Brain microvascular endothelial cell (primary cell): ENCODE data around the gene TPD52L3.

ENCODE experiments used
- DNase-seq: peaks from one replicate; pipeline ENCODE4 v3.0.0-alpha.2; 2020
- H3K27ac ChIP-seq: fragments of 250-450 bp; sonication (Bioruptor Pico); 2 replicates; pipeline ENCODE4 v1.5.1; 2020; ENCODE audit warnings: mild to moderate bottlenecking, moderate library complexity
- H3K27me3 ChIP-seq: fragments of 250-450 bp; sonication (Bioruptor Pico); replicated peaks from 2 replicates; pipeline ENCODE4 v1.5.1; 2020; ENCODE audit warnings: mild to moderate bottlenecking
- H3K36me3 ChIP-seq: fragments of 250-450 bp; sonication (Bioruptor Pico); replicated peaks from 2 replicates; pipeline ENCODE4 v1.5.1; 2020; ENCODE audit warnings: mild to moderate bottlenecking
- H3K4me3 ChIP-seq: 2 replicates; pipeline ENCODE4 v1.5.1; 2011; ENCODE audit warnings: low read depth, mild to moderate bottlenecking, control low read depth, low read length, moderate library complexity
- in situ Hi-C: cut with HindIII; loops from 2 replicates; pipeline ENCODE4 v1.10.0; 2017; ENCODE audit warnings: low sequenced_read_pairs, low pct_ligation_motif_present
- TF ChIP-seq, protein P1 (sequence below): IDR thresholded peaks from 2 replicates; pipeline ENCODE4 v1.5.1; 2011; ENCODE audit warnings: low read depth, mild to moderate bottlenecking, moderate library complexity, low read length, control low read depth, inconsistent platforms; ENCODE audit errors: missing control alignments

The TPD52L3 gene

DNA sequence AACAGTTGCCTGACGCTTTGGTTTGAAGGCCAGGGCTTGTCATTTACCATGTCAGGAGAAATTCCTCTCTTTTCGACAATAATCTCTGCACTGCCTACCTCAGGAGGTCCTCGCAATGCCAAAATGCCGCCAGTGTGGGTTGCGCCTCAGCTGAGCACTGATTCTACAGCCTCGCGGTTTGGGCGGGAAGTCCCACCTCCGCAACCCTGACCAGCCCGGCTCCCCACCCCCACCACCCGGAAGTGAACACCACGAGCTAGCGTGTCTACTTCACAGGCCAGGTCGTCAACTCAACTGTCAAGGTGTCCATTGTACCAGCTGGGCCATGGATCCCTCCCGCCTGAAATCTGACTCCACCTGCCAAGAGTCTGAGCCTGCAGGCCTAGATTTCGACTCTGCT, at the start of gene TPD52L3:
TSS of gene TPD52L3 (plus strand) at position 273 of the 400 bp plus-strand sequence. CDS start 221 bp downstream, outside the sequence.
- Histone ChIP-seq H3K27ac (no peak within 1 kb of the TSS), H3K27me3 (no peaks in the 10 kb centered on the region), H3K36me3 (no peaks in the 10 kb centered on the region), H3K4me3 (no peak within 1 kb of the TSS)
- no peak for DNase-seq
- TF ChIP-seq, protein P1, sequence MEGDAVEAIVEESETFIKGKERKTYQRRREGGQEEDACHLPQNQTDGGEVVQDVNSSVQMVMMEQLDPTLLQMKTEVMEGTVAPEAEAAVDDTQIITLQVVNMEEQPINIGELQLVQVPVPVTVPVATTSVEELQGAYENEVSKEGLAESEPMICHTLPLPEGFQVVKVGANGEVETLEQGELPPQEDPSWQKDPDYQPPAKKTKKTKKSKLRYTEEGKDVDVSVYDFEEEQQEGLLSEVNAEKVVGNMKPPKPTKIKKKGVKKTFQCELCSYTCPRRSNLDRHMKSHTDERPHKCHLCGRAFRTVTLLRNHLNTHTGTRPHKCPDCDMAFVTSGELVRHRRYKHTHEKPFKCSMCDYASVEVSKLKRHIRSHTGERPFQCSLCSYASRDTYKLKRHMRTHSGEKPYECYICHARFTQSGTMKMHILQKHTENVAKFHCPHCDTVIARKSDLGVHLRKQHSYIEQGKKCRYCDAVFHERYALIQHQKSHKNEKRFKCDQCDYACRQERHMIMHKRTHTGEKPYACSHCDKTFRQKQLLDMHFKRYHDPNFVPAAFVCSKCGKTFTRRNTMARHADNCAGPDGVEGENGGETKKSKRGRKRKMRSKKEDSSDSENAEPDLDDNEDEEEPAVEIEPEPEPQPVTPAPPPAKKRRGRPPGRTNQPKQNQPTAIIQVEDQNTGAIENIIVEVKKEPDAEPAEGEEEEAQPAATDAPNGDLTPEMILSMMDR, result no peak
- in situ Hi-C loops, result no loop called here

GRCh38 chr9:6301858-6302257, 26.3 kb upstream of the TPD52L3 start:
- no peak for DNase-seq
- TF ChIP-seq, protein P1, result no peak
- no peaks in the 10 kb centered on the region for H3K36me3 ChIP-seq
- in situ Hi-C loops, result no loop called here
- H3K27me3 ChIP-seq, result no peaks in the 10 kb centered on the region
- no peak overlapping the region for H3K27ac ChIP-seq
- H3K4me3 ChIP-seq, result no peak overlapping the region

DNA sequence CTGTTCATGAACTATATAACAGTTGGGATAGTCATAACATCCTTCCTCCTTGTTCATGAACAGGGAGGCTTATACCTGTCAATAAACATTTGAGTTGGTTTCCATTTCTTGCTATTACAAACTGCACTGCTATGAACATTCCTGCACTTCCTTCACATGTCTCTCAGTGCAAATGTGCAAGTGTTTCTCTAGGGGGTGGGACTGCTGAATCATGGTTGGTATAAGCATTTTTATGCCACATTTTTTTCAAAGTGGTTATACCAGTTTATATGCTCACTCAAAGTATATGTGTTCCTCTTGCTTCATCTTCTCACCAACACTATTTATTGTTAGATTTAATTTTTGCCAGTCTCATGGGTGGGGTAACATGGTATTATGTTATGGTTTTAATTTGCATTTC, 25.8 kb upstream of the TPD52L3 start:
- TF ChIP-seq, protein P1, result no peak
- Histone ChIP-seq H3K27me3 (no peaks in the 10 kb centered on the region), H3K27ac (no peak overlapping the region), H3K36me3 (no peaks in the 10 kb centered on the region), H3K4me3 (no peak overlapping the region)
- in situ Hi-C loops, result no loop called here
- DNase-seq, result peak; percentile 7

DNA sequence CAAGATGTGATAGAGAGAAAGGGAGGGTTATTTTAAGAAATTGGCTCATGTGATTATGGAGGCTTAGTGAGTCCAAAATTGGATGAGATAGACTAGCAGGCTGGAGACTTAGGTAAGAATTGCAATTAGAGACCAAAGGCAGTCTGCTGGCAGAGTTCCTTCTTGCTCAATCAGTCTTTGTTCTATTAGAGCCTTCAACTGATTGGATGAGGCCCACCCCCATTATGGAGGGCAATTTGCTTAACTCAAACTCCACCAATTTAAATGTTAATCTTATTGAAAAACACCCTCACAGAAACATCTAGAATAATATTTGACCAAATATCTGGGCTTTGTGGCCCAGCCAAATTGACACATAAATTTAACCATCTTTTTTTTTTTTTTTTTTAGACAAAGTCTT, 23.9 kb upstream of the TPD52L3 start:
- no peaks in the 10 kb centered on the region for H3K27me3 ChIP-seq
- in situ Hi-C loops, result no loop called here
- H3K27ac ChIP-seq, result no peak overlapping the region
- no peaks in the 10 kb centered on the region for H3K36me3 ChIP-seq
- TF ChIP-seq, protein P1, result no peak
- H3K4me3 ChIP-seq, result no peak overlapping the region
- DNase-seq, result no peak

GRCh38 chr9:6305954-6306563, 22.1 kb upstream of the TPD52L3 start:
- no peak for DNase-seq
- in situ Hi-C loops, result no loop called here
- TF ChIP-seq, protein P1, result peak; percentile 43

GRCh38 chr9:6307551-6308096, 20.6 kb upstream of the TPD52L3 start:
- H3K4me3 ChIP-seq, result no peak overlapping the region
- in situ Hi-C loops, result no loop called here
- no peaks in the 10 kb centered on the region for H3K36me3 ChIP-seq
- no peak for DNase-seq
- TF ChIP-seq, protein P1, result no peak
- no peak overlapping the region for H3K27ac ChIP-seq
- no peaks in the 10 kb centered on the region for H3K27me3 ChIP-seq

More at GRCh38 chr9:6305954-6306563, 22.1 kb upstream of the TPD52L3 start:
- no peaks in the 10 kb centered on the region for H3K27me3 ChIP-seq
- H3K4me3 ChIP-seq, result no peak overlapping the region
- H3K27ac ChIP-seq, result no peak overlapping the region
- no peaks in the 10 kb centered on the region for H3K36me3 ChIP-seq
